ENCODE measurements around the gene USP44.
"Not testable (repeated sequence)": the region's sequence is repeated elsewhere in the genome, so short reads cannot be mapped to it uniquely, and the experiment has no call there.

USP44 gene

DNA sequence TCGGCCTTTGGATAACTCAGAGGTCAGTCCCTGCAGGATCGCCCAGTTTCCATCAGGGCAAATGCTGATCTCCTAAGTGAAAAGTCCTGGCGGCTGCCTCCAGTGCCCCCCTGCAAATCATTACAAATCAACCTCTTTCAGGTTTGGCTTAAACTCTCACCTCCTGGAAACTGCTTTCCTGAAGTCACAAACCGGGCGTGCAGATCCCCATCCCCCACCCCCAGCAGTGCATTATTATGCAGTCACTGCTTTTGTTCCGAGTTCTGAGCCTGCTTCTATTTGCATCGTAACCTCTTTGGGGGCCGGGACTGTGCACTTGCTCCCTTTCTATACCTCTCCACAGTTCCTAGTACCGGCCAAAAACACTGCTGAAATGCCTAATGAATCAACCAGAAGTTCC lies at the start of gene USP44:
TSS of gene USP44 (minus strand) at position 172 of the 400 bp plus-strand sequence. CDS start 17,220 bp downstream, outside the sequence.
- no peak for DNase-seq

DNA sequence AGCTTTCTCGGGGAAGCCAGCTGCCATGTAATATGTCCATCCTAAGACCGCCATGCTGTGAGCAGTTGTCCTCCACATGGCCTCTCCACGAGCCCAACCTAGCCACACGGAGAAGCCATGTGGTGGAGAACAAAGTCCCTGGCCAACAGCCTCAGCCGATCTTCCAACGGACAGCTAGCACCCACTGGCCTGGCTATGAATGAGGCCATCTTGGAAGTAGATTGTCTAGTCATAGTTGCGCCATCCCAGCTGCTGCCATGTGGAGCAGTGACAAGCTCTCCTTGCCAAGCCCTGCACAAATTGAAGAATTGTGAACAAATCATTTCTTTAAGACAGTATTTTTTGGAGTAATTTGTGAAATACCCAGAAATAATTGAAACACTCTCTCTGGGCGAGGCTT lies 49.3 kb upstream of the USP44 start:
- no peak for DNase-seq

DNA sequence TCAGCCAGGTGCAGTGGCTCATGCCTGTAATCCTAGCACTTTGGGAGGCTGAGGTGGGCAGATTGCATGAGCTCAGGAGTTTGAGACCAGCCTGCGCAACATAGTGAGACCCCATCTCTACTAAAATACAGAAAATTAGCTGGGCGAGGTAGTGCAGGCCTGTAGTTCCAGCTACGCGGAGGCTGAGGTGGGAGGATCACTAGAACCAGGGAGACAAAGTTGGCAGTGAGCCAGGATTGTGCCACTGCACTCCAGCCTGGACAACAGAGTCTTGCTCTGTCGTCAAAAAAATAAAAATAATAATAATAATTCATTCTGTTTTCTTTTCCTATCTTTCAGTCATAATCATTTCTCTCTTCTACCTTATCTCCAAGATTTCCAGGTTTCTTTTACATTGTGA lies 48.6 kb upstream of the USP44 start:
- no peak for DNase-seq

DNA sequence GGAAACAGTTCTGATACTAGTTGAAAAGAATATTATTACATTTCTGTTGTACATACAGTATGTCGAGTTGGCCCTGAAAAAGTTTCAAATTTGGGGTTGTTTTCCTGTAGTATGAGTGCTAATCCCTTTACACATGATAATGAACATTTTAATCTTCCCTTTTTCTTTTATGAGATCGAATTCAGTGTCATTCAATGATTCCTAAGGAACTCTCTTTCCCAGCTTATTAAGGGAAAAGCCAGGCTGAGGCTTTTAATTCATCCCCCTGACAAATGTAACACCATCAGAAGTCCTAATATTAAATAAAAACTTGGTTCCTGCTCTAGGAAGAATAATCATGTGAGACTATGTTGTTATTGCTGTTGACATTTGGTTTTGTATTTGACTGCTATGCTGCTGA lies 42.9 kb upstream of the USP44 start:
- no peak for DNase-seq

DNA sequence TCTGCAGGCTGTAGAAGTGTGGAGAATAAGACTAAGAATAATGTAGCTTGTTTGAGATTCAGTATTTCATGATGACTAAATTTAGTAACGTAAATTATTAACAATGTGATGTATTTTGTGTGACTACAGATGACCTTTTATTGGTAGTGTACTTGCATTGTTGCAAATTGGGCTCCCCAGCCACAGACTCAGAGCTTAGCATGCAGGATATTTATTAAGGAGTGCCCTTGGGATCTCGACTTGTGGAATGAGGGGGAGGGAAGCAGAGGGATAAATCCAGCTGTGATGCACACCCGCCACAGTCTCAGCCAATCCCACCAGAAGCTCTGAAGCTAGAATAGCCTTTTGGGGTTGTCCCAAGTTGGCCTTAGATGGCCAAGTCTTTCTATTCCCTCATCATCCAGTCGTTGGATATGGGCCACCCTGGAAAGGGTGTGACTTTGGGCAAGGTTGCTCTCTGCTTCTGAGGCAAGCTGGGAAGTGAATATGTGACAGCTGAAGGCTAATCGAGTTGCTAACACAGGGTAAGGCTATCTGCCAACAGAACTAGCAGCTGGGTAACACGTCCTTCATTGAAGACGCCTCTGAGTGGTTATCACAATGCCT lies 42.1 kb upstream of the USP44 start:
- DNase-seq = no peak

DNA sequence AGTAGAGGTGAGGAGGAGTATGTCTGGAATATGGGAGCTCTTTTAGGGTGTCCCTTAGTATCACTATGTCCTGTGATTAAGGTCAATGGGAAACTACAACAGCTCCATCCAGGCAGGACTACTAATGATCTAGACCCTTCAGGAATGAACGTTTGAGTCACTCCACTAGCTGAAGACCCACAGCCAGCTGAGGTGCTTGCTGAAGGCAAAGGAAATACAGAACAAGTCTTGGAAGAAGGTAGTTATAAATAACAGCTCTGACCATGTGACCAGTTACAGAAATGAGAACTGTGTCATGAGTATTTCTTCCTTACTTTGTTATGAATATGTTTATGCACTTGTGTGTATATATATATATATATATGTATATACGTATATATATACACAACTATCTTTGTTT lies 40.5 kb upstream of the USP44 start:
- DNase-seq = no peak

DNA sequence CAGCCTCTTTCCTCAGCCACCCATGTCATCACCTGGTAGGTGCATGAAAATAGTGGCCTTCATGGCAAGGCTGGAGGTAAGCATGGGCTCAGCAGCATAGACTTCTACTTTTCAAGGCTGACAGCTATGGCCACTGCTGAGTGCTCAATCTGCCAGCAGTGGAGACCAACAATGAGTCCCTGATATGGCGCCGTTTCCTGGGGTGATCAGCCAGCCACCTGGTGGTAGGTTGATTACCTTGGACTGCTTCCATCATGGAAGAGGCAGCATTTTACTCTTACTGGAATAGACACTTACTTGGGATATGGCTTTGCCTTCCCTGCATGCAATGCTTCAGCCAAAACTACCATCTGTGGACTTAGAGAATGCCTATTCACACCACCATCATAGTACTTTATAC lies 39.5 kb upstream of the USP44 start:
- DNase-seq = no peak

DNA sequence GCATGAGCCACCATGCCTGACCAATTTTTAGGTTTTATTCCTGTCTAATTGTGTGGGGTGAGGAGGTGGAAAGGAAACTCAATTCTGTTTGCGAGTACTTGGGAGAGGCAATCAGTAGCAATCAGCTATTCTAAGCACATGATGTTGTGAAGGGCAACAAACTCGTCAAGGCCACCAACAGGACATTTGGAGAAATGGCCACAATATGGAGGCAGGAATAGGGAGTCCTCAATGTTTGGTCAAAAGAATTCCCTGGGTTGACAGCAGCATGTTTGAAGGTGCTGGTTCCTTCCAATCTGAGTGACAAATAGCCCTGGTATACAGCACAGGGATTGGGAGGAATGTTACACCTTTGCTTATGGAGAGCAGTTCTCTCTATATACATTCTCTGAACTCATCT lies 32.7 kb upstream of the USP44 start:
- DNase-seq = no peak

DNA sequence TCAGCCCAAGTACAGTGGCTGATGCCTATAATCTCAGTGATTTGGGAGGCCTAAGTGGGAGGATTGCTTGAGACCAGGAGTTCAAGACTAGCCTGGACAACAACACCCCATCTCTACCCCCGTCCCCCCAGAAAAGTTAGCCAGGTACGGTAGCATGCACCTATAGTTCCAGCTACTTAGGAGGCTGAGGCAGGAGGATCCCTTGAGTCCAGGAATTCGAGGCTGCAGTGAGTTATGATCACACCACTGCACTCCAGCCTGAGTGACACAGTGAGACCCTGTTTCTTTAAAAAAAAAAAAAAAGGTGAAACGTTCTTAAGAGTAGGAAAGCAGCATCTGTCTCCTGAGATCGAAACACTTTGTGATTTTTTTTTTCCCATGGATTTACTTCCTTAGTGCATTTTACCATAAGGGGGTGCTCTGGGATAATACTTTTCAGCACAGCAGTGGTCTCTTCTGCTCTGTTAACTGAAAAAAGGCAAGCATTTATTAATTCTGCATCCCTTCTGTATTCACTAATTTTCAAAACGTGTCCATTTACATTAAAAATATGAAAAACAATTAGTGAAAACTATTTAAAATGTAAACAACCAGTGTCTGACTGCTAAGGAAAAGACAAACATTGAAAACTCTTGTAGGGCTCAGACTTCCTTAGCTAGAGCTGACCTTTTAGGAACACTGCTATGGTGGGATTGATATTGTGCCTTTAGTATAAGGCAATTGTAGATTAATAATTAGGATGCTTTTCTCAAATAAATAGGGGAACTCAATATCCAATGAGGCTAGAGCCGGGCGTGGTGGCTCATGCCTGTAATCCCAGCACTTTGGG lies 31.2 kb upstream of the USP44 start:
- DNase-seq = no peak

DNA sequence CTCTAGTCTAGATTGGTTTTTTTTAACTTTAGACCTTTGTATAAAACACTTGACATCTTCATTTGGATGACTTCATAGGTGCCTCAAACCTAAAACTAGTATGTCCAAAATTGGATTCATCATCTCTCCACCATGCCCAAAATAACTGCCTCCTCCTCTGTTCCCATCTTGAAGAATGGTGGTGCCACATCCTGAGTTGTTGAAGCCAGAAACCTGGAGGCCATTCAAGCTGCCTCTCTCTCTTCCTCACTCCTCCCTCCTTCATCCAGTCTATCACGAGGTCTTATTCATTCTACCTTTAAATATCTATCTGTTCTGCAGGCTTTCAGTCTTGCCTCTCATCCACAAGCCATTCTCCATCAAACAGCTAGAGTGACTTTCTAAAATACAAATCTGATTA lies 26.5 kb upstream of the USP44 start:
- no peak for DNase-seq

DNA sequence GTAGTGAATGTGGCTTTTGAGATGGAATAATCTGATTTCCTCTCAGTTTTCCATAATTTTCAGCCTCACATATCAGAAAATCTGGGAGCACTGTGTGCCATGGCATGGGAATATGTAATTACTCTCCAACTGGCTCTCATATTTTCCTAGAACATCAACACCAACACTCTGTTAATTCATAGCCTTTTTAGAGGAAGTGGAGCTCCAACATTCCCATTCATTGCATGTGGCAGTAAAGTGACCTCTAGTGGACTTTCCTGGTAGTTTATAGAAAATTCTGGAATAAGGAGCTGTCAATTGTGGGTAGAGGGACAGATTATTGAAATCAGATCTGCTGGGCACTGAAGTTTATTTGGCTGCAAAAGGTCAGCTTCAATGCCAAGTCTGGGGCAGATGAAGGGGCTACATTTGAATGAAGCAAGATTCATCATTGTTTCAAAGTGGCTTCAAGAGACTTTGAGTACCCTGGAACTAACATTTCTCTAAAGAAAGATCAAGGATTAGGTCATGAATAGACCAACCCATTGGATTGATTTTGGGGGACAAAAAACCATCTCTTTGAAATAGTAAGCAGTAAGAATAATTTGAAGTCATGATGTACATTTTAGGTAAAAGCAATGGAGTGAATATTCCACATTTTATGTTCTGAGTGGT lies 23.6 kb upstream of the USP44 start:
- no peak for DNase-seq

DNA sequence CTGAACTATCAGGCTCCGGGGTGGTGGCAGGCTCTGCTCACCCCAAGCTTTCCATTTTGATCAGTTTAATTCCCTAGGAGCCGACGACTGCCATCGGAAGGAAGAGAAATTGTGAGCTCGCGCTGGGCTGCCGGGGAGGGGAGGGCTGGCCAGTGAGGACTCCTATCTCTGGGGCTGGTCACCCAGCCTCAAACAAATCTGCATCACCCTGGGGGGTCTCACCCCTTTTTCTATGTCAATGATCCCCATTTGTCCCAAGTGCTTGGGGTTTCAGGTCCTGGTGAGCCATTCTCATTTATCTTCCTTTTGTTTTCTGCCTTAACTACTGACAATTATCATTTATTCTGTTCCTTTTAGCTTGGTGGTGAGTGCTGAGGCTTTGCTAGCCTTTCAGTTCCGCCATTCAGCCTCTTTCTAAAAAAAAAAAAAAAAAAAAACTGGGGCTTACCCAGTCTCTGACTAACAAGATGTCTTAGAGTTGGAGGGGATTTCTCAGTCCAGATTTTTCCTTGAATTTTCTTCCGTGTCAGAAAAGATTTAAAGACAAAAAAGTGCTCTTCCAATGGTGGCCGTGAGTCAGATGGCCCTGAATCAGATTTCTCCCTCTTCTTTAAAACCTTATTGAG lies 22.8 kb upstream of the USP44 start:
- DNase-seq = no peak

DNA sequence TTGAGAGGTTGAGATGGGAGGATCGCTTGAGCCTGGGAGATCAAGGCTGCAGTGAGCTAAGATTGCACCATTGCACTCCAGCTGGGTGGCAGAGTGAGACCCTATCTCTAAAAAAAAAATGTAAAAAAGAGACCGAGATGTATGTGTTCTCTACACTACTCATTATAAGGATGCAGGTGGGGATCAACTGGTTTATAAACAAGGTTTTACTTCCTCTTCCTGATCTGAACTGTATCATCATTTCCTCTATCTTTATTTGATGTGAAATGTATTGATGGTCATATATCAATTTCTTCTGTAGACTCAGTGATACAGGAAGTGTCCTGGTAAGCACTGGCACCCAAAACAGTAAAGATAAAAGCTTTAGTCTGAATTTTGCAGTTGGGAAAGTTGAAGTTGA lies 20.1 kb upstream of the USP44 start:
- no peak for DNase-seq

DNA sequence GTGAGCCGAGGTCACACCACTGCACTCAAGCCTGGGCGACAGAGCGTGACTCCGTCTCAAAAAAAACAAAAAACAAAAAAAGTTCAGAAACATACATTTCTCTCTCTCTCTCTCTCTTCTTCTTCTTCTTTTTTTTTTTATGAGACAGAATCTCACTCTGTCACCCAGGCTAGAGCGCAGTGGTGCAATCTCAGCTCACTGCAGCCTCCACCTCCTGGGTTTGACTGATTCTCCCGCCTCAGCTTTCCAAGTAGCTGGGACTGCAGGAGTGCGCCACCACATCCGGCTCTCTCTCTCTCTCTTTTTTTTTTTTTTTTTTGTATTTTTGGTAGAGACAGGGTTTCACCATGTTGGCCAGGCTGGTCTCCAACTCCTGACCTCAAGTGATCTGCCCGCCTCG lies 16.8 kb upstream of the USP44 start:
- DNase-seq = not testable (repeated sequence)

DNA sequence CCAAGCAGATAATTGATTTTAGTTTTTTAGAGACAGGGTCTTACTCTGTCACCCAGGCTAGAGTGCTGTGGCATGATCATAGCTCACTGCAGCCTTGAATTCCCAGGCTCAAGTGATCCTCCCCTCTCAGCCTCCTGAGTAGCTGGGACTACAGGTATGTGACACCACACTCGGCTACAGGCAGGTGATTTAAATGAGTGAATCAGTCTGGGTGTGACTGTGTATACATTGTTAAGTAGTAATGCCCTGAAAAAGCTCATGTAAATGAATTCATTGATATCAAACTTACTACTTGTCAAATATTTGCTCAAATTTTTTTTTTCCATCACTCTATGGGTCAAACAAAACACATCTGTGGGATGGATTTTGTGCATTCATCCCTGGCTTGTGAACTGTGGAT lies 6.3 kb upstream of the USP44 start:
- no peak for DNase-seq

DNA sequence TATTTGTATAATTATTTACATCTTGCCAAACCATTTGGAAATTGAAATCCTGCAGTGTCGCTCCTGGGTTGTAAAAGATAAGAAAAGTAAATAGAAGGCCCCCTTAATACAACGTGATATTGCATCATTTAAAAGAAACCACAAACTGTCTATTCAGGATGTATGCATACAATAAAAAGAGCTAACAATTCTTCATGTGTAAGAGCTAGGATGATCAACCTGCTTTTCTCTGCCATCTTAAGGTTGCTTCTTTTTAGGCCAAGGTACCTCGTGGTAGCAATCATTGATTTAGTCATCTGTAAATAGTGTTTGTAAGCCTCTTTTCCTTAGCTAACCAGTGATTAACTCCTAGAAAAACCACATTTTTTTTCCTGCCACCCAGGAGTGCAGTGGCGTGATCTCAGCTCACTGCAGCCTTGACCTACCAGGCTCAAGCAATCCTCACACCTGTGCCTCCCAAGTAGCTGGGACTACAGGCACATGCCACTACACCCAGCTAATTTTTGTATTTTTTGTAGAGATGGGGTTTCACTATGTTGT lies 3.3 kb upstream of the USP44 start:
- DNase-seq = no peak

DNA sequence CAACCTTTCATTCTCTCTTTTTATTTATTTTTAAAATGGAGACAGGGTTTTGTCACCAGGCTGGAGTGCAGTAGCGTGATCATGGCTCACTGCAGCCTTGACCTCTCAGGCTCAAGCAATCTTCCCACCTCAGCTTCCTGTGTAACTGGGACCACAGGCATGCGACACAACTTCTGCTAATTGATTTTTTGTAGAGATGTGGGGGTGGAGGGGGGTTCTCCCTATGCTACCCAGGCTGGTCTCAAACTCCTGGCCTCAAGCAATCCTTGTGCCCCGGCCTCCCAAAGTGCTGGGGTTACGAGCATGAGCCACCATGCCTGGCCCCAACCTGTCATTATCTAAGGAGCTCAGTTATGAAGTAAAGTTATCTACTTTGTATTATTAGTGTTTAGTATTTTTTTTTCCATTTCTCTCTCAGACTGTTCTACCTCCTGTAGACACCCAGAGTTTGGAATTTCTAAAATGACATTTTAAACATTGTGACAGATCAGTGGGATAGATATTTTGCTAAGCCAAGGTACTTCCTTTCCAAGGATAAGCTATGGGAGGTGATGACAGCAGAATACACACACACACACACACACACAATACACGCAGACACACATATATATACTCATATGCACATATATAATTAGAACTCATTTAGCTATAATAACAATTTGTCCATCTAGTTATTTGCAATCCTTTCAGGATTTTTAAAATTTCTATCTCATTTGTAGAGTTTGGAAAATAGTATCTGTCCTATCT lies 2.1 kb upstream of the USP44 start:
- DNase-seq = no peak

DNA sequence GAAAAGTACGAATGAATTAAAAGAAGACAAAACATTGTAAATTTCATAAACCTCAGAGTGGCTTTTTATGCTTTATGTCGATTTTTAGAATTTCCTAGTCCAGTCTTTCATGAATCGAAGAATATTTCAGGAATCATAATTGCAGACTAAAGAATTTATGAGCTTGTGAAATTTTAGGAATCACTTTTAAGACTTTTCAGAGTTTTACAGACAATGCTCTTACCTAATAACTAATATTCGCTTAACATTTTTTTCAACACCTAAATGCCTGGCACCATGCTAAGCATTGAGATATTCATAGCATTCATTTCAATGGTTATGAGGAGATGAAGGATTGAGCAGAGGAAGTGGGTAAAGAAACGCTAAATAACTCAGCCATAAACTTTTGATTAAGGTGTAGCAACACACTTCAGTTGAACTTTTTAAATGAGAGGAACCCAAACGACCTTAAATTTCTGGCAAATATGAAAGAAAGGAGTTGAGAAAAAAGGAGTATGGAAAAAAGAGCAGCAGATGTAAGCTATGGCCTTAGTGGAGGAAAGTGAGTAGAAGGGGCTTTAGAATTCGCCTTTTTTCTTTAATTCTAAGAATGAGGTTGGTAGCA lies 739 bp upstream of the USP44 start:
- no peak for DNase-seq

DNA sequence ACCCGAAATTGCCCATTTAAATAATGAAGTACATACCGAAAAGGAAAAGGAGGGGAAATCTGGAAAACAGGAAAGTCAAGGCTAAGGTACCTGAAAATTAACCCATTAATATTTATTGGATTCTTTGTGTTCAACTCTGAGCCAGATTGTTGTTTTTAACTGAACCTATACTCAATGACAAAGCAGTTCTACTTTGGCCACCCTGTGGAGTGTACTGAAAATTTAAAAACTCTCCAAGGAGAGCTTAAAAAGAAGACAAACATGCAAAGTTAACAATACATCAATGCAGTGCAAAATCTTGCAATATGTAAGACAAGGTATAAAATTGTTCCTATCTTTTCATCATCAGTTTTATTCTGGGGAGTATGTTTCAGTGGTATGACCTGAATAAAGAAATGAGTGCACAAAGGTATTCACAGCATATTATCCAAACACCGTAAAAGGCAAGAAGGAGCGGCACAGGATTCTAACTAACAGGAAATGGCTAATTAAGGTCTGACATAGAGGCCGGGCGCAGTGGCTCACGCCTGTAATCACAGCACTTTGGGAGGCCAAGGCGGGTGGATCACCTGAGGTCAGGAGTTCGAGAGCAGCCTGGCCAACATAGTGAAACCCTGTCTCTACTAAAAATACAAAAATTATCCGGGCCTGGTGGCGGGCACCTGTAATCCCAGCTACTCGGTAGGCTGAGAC lies 1.7 kb downstream of the USP44 start:
- DNase-seq = no peak

DNA sequence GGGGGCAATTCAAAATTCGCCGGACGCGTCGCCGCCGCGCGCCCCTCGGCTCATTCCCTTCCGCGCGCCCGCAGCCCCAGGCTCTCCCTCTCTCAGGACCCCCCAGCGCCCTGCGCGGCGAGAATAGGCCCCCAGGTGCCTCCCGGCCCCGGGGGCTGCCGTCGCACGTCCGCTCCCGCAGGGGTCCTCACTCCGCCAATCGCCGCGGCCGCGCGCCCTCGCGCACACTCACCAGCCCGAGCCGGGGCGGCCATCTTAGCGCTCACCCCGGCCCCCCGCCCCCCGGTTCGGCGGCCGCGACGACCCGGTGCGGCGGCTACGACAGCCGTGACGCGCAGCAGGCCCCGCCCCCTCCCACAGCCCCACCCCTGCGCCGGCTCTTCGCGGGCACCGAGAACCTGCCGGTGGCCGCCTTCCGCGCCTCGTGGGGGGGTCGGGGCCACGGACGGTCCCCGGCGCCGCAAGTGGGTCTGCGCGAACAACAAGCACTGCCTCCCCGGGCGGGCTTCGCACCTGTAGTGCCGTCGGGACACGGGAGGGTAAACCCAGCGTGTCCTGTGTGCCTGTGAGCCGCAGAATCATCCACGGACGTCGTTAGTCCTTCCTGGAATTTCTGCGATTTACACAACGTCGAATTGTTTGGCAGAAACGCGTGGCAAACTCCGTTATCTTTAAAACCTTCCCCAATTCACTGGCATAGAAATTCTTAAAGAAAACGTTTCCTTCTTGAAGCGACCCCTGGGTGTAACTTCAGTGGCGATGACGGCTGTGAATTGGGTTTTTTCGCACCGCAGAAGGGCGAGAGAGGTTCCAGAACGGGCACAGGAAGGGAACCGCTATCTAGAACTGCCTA lies 2.5 kb downstream of the USP44 start:
- DNase-seq = no peak

All from AML-193 (cell line).